Measurements from ENCODE around the gene CARMIL1.

The CARMIL1 gene

GRCh38 chr6:25639653-25640052 lies 360.5 kb downstream of the CARMIL1 start:
- no peak overlapping the region for H3K4me3 ChIP-seq (ENCODE audit: low read depth, low read length)
- H3K36me3 ChIP-seq: no peaks in the 10 kb centered on the region
- DNase-seq: no peak
- no peaks in the 10 kb centered on the region for H3K9me3 ChIP-seq
- no peak for TF ChIP-seq CTCF (IDR thresholded peaks at IDR 0.05; ENCODE audit: low read depth, low read length)
- peaks cover 19% of the 10 kb centered on the region for H3K4me1 ChIP-seq
- H3K27me3 ChIP-seq: no peaks in the 10 kb centered on the region

GRCh38 chr6:25640446-25640845 lies 361.3 kb downstream of the CARMIL1 start:
- TF ChIP-seq CTCF (IDR thresholded peaks at IDR 0.05; ENCODE audit: low read depth, low read length): no peak
- no peak for DNase-seq
- Histone ChIP-seq H3K4me1 (peaks cover 16% of the 10 kb centered on the region), H3K4me3 (ENCODE audit: low read depth, low read length) (no peak overlapping the region), H3K9me3 (no peaks in the 10 kb centered on the region), H3K36me3 (no peaks in the 10 kb centered on the region), H3K27me3 (no peaks in the 10 kb centered on the region)

GRCh38 chr6:25640891-25641290 lies 361.7 kb downstream of the CARMIL1 start:
- no peak for DNase-seq
- peaks cover 12% of the 10 kb centered on the region for H3K4me1 ChIP-seq
- H3K27me3 ChIP-seq: no peaks in the 10 kb centered on the region
- no peaks in the 10 kb centered on the region for H3K36me3 ChIP-seq
- H3K4me3 ChIP-seq (ENCODE audit: low read depth, low read length): no peak overlapping the region
- no peaks in the 10 kb centered on the region for H3K9me3 ChIP-seq
- TF ChIP-seq CTCF (IDR thresholded peaks at IDR 0.05; ENCODE audit: low read depth, low read length): no peak

- DNase-seq: no peak
- TF ChIP-seq CTCF (IDR thresholded peaks at IDR 0.05; ENCODE audit: low read depth, low read length): no peak
- Histone ChIP-seq H3K9me3 (no peaks in the 10 kb centered on the region), H3K27me3 (no peaks in the 10 kb centered on the region), H3K4me3 (ENCODE audit: low read depth, low read length) (no peak overlapping the region), H3K4me1 (peaks cover 8% of the 10 kb centered on the region), H3K36me3 (no peaks in the 10 kb centered on the region)
These were observed 362.2 kb downstream of the CARMIL1 start for GRCh38 chr6:25641377-25641776.

- no peak for TF ChIP-seq CTCF (IDR thresholded peaks at IDR 0.05; ENCODE audit: low read depth, low read length)
- Histone ChIP-seq H3K9me3 (no peaks in the 10 kb centered on the region), H3K4me1 (peaks cover 8% of the 10 kb centered on the region), H3K4me3 (ENCODE audit: low read depth, low read length) (no peak overlapping the region), H3K36me3 (no peaks in the 10 kb centered on the region), H3K27me3 (no peaks in the 10 kb centered on the region)
- no peak for DNase-seq
These were observed 362.9 kb downstream of the CARMIL1 start for GRCh38 chr6:25641940-25642666.

GRCh38 chr6:25642667-25643328 lies 363.6 kb downstream of the CARMIL1 start:
- Histone ChIP-seq H3K36me3 (no peaks in the 10 kb centered on the region), H3K27me3 (no peaks in the 10 kb centered on the region), H3K4me1 (peaks cover 6% of the 10 kb centered on the region), H3K9me3 (no peaks in the 10 kb centered on the region), H3K4me3 (ENCODE audit: low read depth, low read length) (no peak overlapping the region)
- DNase-seq: no peak
- no peak for TF ChIP-seq CTCF (IDR thresholded peaks at IDR 0.05; ENCODE audit: low read depth, low read length)

Data from BE2C (cell line).